Astrocyte (in vitro differentiated cells and primary cell): ENCODE measurements around the gene RPL37A. TPM values are rescaled to one million over a fixed set of nuclear protein-coding genes. Genes with fewer than 3 reads are reported as not detected.

ENCODE experiments used
- DNase-seq: peaks from one replicate; pipeline ENCODE4 v3.0.0-alpha.2; 2010; ENCODE audit warnings: low read depth
- FAIRE-seq: peaks from 2 replicates; lab custom pipeline; 2011; peaks lifted over from hg19 to GRCh38; lab: Jason Lieb, UNC
- H2AFZ ChIP-seq: 2 replicates; pipeline ENCODE4 v1.6.0; 2012; ENCODE audit warnings: low read depth, low read length, inconsistent platforms
- H3K27ac ChIP-seq: 2 replicates; pipeline ENCODE4 v1.5.1; 2011; ENCODE audit warnings: low read depth, low read length, inconsistent platforms
- H3K27me3 ChIP-seq: 2 replicates; pipeline ENCODE4 v1.6.0; 2011; ENCODE audit warnings: low read length, inconsistent platforms; ENCODE audit not compliant: insufficient read depth
- H3K36me3 ChIP-seq: 2 replicates; pipeline ENCODE4 v1.5.1; 2011; ENCODE audit warnings: low read length, inconsistent platforms; ENCODE audit not compliant: insufficient read depth
- H3K4me1 ChIP-seq: 2 replicates; pipeline ENCODE4 v1.5.1; 2011; ENCODE audit warnings: low read length, inconsistent platforms; ENCODE audit not compliant: insufficient read depth
- H3K4me2 ChIP-seq: 2 replicates; pipeline ENCODE4 v1.6.0; 2012; ENCODE audit warnings: low read length, inconsistent platforms
- H3K4me3 ChIP-seq: 2 replicates; pipeline ENCODE4 v1.5.1; 2011; ENCODE audit warnings: low read depth, mild to moderate bottlenecking, low read length, inconsistent platforms; ENCODE audit not compliant: insufficient read depth
- H3K79me2 ChIP-seq: 2 replicates; pipeline ENCODE4 v1.6.0; 2012; ENCODE audit warnings: mild to moderate bottlenecking, low read length, inconsistent platforms; ENCODE audit not compliant: insufficient read depth
- H3K9ac ChIP-seq: 2 replicates; pipeline ENCODE4 v1.6.0; 2012; ENCODE audit warnings: mild to moderate bottlenecking, low read length, inconsistent platforms
- H3K9me3 ChIP-seq: 2 replicates; pipeline ENCODE4 v1.5.1; 2012; ENCODE audit warnings: low read depth, mild to moderate bottlenecking, low read length, inconsistent platforms; ENCODE audit not compliant: insufficient read depth
- H4K20me1 ChIP-seq: 2 replicates; pipeline ENCODE4 v1.6.0; 2012; ENCODE audit warnings: low read length, inconsistent platforms; ENCODE audit not compliant: insufficient read depth
- H3K27ac Mint-ChIP-seq: one replicate; pipeline ENCODE4 v1.8.0; 2021; ENCODE audit warnings: mild to moderate bottlenecking, mixed read lengths; ENCODE audit not compliant: unreplicated experiment
- H3K27me3 Mint-ChIP-seq: one replicate; pipeline ENCODE4 v1.8.0; 2021; ENCODE audit warnings: low read depth, mixed read lengths; ENCODE audit not compliant: unreplicated experiment
- H3K36me3 Mint-ChIP-seq: one replicate; pipeline ENCODE4 v1.8.0; 2021; ENCODE audit warnings: low read depth, mixed read lengths; ENCODE audit not compliant: unreplicated experiment
- H3K4me1 Mint-ChIP-seq: one replicate; pipeline ENCODE4 v1.8.0; 2021; ENCODE audit warnings: low read depth, mixed read lengths; ENCODE audit not compliant: unreplicated experiment
- H3K4me3 Mint-ChIP-seq: one replicate; pipeline ENCODE4 v1.8.0; 2021; ENCODE audit warnings: mild to moderate bottlenecking, moderate library complexity, mixed read lengths; ENCODE audit not compliant: unreplicated experiment
- H3K9me3 Mint-ChIP-seq: one replicate; pipeline ENCODE4 v1.8.0; 2021; ENCODE audit warnings: mild to moderate bottlenecking, mixed read lengths; ENCODE audit not compliant: unreplicated experiment
- CTCF ChIP-seq: IDR thresholded peaks from 2 replicates; pipeline ENCODE4 v1.5.1; 2011; ENCODE audit warnings: low read depth, mild to moderate bottlenecking, inconsistent platforms, low read length, moderate library complexity; ENCODE audit not compliant: insufficient read depth
- EZH2 ChIP-seq: IDR thresholded peaks from 2 replicates; pipeline ENCODE4 v1.6.1; 2012; ENCODE audit warnings: mild to moderate bottlenecking, low read length, inconsistent platforms; ENCODE audit not compliant: insufficient read depth
- total RNA-seq: library from RNA; stranded (reverse); gene quantifications from 2 replicates; pipeline ENCODE4 v1.2.1, GENCODE V29; 2021

RPL37A gene
- total RNA-seq, 1 donor from 2014 or later = 2,632 TPM

GRCh38 chr2:216537366-216537765 is 38.7 kb downstream of the RPL37A start:
- DNase-seq (no peak), FAIRE-seq (no peak)
- Histone ChIP-seq H3K27ac (no peak overlapping the region), H3K4me1 (peaks cover 31% of the 10 kb centered on the region), H3K4me2 (no peak overlapping the region), H4K20me1 (no peaks in the 10 kb centered on the region), H3K79me2 (no peaks in the 10 kb centered on the region), H3K9ac (no peak overlapping the region), H2AFZ (no peak overlapping the region), H3K4me3 (no peak overlapping the region), H3K9me3 (no peaks in the 10 kb centered on the region), H3K27me3 (no peaks in the 10 kb centered on the region), H3K36me3 (no peaks in the 10 kb centered on the region)
- Mint-ChIP-seq H3K4me3 (no peak overlapping the region), H3K27me3 (peaks cover 10% of the 10 kb centered on the region), H3K9me3 (peaks cover 4% of the 10 kb centered on the region), H3K27ac (no peak overlapping the region), H3K4me1 (peaks cover 27% of the 10 kb centered on the region), H3K36me3 (peaks cover 10% of the 10 kb centered on the region)
- TF ChIP-seq CTCF = no peak
- TF ChIP-seq EZH2 = no peak

DNA sequence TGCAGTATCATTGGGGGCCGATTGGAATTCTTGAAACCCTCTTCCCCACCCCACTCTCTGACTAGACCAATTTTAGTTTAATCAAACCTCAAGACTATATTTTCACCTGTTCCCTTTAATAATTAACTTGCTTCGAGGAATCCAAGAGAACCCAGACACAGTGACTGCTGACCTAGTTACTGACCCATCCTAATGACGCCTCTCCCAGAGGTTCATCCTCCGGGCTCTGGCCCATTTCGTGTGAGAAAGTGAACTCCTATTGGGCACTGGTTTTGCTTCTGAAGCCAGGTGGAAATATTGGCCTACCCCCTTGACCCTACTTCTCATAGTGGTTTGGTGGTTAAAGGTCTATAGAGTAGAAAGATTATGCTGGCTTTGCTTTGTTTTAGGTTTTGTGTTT is 39.9 kb downstream of the RPL37A start:
- Mint-ChIP-seq H3K4me3 (no peak overlapping the region), H3K27me3 (peaks cover 10% of the 10 kb centered on the region), H3K36me3 (peaks cover 14% of the 10 kb centered on the region), H3K27ac (no peak overlapping the region), H3K9me3 (peaks cover 4% of the 10 kb centered on the region), H3K4me1 (peaks cover 27% of the 10 kb centered on the region)
- H4K20me1 ChIP-seq = no peaks in the 10 kb centered on the region
- no peaks in the 10 kb centered on the region for H3K9me3 ChIP-seq
- DNase-seq (no peak), FAIRE-seq (no peak)
- H3K27me3 ChIP-seq = no peaks in the 10 kb centered on the region
- H3K4me2 ChIP-seq = no peak overlapping the region
- TF ChIP-seq CTCF (no peak), EZH2 (no peak)
- H3K36me3 ChIP-seq = no peaks in the 10 kb centered on the region
- no peak overlapping the region for H3K9ac ChIP-seq
- H3K27ac ChIP-seq = no peak overlapping the region
- no peak overlapping the region for H3K4me3 ChIP-seq
- H2AFZ ChIP-seq = no peak overlapping the region
- no peaks in the 10 kb centered on the region for H3K79me2 ChIP-seq
- peaks cover 31% of the 10 kb centered on the region for H3K4me1 ChIP-seq

DNA sequence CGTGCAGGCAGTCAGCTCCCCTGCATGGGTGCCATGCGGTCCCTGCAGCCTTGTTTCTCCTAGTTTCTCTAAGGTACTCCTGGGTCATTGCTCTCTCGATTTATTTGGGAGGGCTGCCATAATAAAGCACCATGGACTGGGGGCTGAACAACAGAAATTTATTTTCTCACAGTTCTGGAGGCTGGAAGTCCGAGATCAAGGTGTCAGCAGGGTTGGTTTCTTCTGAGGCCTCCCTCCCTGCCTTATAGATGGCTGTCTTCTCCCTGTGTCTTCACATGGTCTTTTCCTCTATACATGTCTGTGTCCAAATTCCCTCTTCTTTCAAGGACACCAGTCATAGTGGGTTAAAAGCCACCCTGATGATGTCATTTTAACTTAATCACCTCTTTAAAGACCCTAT is 40.5 kb downstream of the RPL37A start:
- Histone ChIP-seq H3K36me3 (no peaks in the 10 kb centered on the region), H4K20me1 (no peaks in the 10 kb centered on the region), H2AFZ (no peak overlapping the region), H3K4me2 (no peak overlapping the region), H3K4me1 (peaks cover 31% of the 10 kb centered on the region), H3K9ac (no peak overlapping the region), H3K79me2 (no peaks in the 10 kb centered on the region), H3K27ac (no peak overlapping the region), H3K27me3 (no peaks in the 10 kb centered on the region), H3K4me3 (no peak overlapping the region), H3K9me3 (no peaks in the 10 kb centered on the region)
- no peak for FAIRE-seq
- Mint-ChIP-seq H3K36me3 (peaks cover 14% of the 10 kb centered on the region), H3K4me3 (no peak overlapping the region), H3K27ac (no peak overlapping the region), H3K4me1 (peaks cover 23% of the 10 kb centered on the region), H3K27me3 (peaks cover 10% of the 10 kb centered on the region), H3K9me3 (peaks cover 4% of the 10 kb centered on the region)
- TF ChIP-seq EZH2 = no peak
- TF ChIP-seq CTCF = no peak
- DNase-seq = no peak
